ENCODE measurements around the gene SERPINA7.

- TF ChIP-seq CTCF (IDR thresholded peaks at IDR 0.05), result no peak
- TF ChIP-seq POLR2A (IDR thresholded peaks at IDR 0.05), result no peak
Observed at GRCh38 chrX:106022238-106022637, 16.3 kb downstream of the SERPINA7 start.
